Bronchial epithelial cell (primary cell): ENCODE results near the gene PLA2G4A. TPM values are rescaled to one million over a fixed set of nuclear protein-coding genes. Genes with fewer than 3 reads are reported as not detected.
A peak's percentile ranks its signal among the peaks of the same experiment; 100 is the strongest.

Experiments
- DNase-seq: peaks from one replicate; pipeline ENCODE4 v3.0.0-alpha.2; 2010; ENCODE audit warnings: low read depth
- FAIRE-seq: peaks from 2 replicates; lab custom pipeline; 2011; peaks lifted over from hg19 to GRCh38; lab: Jason Lieb, UNC
- H3K27me3 ChIP-seq: 2 replicates; pipeline ENCODE4 v1.5.1; 2011; ENCODE audit warnings: low read length; ENCODE audit not compliant: control insufficient read depth, insufficient read depth
- H3K36me3 ChIP-seq: 2 replicates; pipeline ENCODE4 v1.5.1; 2011; ENCODE audit warnings: low read length; ENCODE audit not compliant: control insufficient read depth, insufficient read depth
- H3K4me3 ChIP-seq: 2 replicates; pipeline ENCODE4 v1.5.1; 2011; ENCODE audit warnings: mild to moderate bottlenecking, low read depth, low read length, control low read depth
- total RNA-seq: library from RNA; depleted of rRNA; stranded (reverse); fragments of >200 nt; gene quantifications from 2 replicates; pipeline ENCODE4 v1.2.1, GENCODE V29; 2014
- TF ChIP-seq, protein P1 (sequence below): IDR thresholded peaks from 2 replicates; pipeline ENCODE4 v1.5.1; 2011; ENCODE audit warnings: mild to moderate bottlenecking, moderate library complexity, low read length, control low read depth, inconsistent platforms; ENCODE audit not compliant: insufficient read depth, severe bottlenecking

PLA2G4A gene
- total RNA-seq, 1 donor from 2014 or later = 5.5 TPM

GRCh38 chr1:186848509-186849130 is 19.9 kb downstream of the PLA2G4A start:
- DNase-seq (peak; percentile 48), FAIRE-seq (no peak)
- no peak overlapping the region for H3K4me3 ChIP-seq
- no peaks in the 10 kb centered on the region for H3K27me3 ChIP-seq
- no peaks in the 10 kb centered on the region for H3K36me3 ChIP-seq
- TF ChIP-seq, protein P1, sequence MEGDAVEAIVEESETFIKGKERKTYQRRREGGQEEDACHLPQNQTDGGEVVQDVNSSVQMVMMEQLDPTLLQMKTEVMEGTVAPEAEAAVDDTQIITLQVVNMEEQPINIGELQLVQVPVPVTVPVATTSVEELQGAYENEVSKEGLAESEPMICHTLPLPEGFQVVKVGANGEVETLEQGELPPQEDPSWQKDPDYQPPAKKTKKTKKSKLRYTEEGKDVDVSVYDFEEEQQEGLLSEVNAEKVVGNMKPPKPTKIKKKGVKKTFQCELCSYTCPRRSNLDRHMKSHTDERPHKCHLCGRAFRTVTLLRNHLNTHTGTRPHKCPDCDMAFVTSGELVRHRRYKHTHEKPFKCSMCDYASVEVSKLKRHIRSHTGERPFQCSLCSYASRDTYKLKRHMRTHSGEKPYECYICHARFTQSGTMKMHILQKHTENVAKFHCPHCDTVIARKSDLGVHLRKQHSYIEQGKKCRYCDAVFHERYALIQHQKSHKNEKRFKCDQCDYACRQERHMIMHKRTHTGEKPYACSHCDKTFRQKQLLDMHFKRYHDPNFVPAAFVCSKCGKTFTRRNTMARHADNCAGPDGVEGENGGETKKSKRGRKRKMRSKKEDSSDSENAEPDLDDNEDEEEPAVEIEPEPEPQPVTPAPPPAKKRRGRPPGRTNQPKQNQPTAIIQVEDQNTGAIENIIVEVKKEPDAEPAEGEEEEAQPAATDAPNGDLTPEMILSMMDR = no peak

DNA sequence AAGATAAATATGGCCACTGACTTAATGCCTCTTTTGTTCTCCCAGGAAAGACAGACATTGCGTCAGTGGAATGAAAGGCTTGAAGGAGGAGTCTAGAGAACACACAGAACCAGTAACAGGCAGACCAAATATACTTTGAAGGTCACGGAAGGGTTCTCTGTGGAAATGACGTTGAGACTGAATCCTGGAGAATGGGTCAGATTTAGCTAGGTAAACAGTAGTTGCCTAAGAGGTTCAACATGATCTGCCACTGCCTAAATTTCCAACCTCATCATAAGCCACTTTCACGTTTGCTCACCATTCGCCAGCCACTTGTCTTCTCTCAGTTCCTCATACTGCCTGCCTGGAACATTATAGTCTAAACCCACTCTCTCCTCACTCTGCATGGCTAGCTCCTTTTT is 20.5 kb downstream of the PLA2G4A start:
- H3K27me3 ChIP-seq = no peaks in the 10 kb centered on the region
- no peak overlapping the region for H3K4me3 ChIP-seq
- H3K36me3 ChIP-seq = no peaks in the 10 kb centered on the region
- TF ChIP-seq, protein P1 = no peak
- FAIRE-seq (peak; percentile 90), DNase-seq (no peak)

DNA sequence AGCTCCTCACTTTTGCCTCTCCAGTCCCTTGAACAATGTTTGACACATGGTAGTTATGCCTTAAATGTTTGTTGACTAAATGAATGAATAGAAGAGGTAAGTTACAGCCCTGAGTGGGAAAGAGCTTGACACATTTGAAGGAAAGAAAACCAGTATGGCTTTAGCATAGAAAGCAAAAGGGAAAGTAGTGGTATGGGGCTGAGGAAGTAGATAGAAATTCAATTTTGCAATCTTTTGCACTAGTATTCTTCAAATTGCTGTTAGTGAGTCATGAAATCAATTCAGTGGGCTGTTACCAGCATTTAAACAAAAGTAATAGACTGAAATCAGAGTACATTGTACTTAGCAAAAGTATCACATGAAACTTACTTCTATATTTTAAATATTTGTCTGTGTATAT is 21.1 kb downstream of the PLA2G4A start:
- no peak for FAIRE-seq
- H3K36me3 ChIP-seq = no peaks in the 10 kb centered on the region
- no peak for DNase-seq
- H3K27me3 ChIP-seq = no peaks in the 10 kb centered on the region
- TF ChIP-seq, protein P1 = no peak
- no peak overlapping the region for H3K4me3 ChIP-seq

DNA sequence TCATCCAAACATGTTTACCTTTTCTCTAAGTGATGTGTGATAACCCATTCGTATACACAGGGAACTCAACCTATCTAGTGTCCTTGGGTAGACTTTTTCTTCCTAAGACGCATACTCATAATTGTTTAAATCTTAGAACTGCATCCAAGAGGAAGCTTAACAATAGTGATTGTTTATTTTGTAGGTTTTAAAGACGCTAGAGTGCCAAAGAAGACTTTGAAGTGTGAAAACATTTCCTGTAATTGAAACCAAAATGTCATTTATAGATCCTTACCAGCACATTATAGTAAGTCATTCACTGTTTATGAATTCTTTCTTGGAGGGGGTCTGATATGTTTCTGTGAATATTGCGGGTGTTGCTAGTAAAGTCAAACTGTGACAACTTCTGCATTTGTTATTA is 25.4 kb downstream of the PLA2G4A start:
- DNase-seq = no peak
- Histone ChIP-seq H3K36me3 (no peaks in the 10 kb centered on the region), H3K4me3 (no peak overlapping the region), H3K27me3 (no peaks in the 10 kb centered on the region)
- TF ChIP-seq, protein P1 = no peak
- FAIRE-seq = no peak

DNA sequence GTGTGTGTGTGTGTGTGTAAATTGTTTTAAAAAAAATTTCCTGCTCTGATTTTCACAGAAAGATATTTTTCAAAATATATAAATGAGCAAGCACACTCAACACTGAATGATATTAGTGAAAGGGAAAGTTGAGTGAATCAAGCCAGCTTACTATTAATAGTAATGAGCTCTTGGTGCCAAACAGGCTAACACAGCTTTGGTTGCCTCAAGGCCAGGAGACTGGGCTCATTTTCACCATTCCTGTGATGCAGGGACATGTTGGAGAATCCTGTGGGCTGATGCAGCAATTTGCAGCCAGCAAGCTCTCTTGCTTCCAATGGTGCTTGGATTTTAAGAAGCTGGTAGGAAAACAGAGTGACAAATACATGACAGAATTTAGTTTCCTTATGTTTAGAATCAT is 30.2 kb downstream of the PLA2G4A start:
- H3K27me3 ChIP-seq = no peaks in the 10 kb centered on the region
- TF ChIP-seq, protein P1 = no peak
- H3K36me3 ChIP-seq = no peaks in the 10 kb centered on the region
- H3K4me3 ChIP-seq = no peak overlapping the region
- no peak for FAIRE-seq
- peak; percentile 89 for DNase-seq

- Histone ChIP-seq H3K27me3 (no peaks in the 10 kb centered on the region), H3K36me3 (no peaks in the 10 kb centered on the region), H3K4me3 (no peak overlapping the region)
- no peak for FAIRE-seq
- TF ChIP-seq, protein P1 = no peak
- no peak for DNase-seq
Observed at GRCh38 chr1:186859995-186860394, 31.2 kb downstream of the PLA2G4A start.
